ENCODE results near the gene PLEKHA1. TPM values are rescaled to one million over a fixed set of nuclear protein-coding genes. Genes with fewer than 3 reads are reported as not detected.

PLEKHA1 gene
- 9.7 and 15.9 TPM in 2 replicates for total RNA-seq

GRCh38 chr10:122374237-122374858, at the start of gene PLEKHA1:
PLEKHA1 (plus strand) TSS chr10:122374708; CDS start chr10:122393201, 18,493 bp downstream.

GRCh38 chr10:122454603-122455080, 80.1 kb downstream of the PLEKHA1 start, which contains the start of gene ARMS2:
ARMS2 (plus strand) TSS chr10:122454653; CDS start chr10:122454728, 75 bp downstream.

GRCh38 chr10:122461367-122461728, 86.8 kb downstream of the PLEKHA1 start, which contains the start of gene HTRA1:
HTRA1 (plus strand) TSS chr10:122461553; CDS start chr10:122461653, 100 bp downstream.

Other genes starting within 250 kb of the PLEKHA1 start
- gene BTBD16, start 103.4 kb upstream of the PLEKHA1 start, total RNA-seq: not detected in 2 replicates
- gene ARMS2, start 79.9 kb downstream of the PLEKHA1 start, total RNA-seq: not detected in 2 replicates
- gene HTRA1, start 86.8 kb downstream of the PLEKHA1 start, total RNA-seq: 93.3 and 208 TPM in 2 replicates
- gene DMBT1, start 186.0 kb downstream of the PLEKHA1 start, total RNA-seq: 0.40 TPM in 1 of 2 replicates, not detected in the other

Measured in epithelial cell of alveolus of lung (primary cell).